NCI-H82 (cell line): ENCODE data around the gene MGST3.
"Not testable (repeated sequence)": the region's sequence is repeated elsewhere in the genome, so short reads cannot be mapped to it uniquely, and the experiment has no call there.

ENCODE experiments used
- DNase-seq: peaks from one replicate; lab custom pipeline; 2025; lab: John Stamatoyannopoulos, UW

The MGST3 gene

DNA sequence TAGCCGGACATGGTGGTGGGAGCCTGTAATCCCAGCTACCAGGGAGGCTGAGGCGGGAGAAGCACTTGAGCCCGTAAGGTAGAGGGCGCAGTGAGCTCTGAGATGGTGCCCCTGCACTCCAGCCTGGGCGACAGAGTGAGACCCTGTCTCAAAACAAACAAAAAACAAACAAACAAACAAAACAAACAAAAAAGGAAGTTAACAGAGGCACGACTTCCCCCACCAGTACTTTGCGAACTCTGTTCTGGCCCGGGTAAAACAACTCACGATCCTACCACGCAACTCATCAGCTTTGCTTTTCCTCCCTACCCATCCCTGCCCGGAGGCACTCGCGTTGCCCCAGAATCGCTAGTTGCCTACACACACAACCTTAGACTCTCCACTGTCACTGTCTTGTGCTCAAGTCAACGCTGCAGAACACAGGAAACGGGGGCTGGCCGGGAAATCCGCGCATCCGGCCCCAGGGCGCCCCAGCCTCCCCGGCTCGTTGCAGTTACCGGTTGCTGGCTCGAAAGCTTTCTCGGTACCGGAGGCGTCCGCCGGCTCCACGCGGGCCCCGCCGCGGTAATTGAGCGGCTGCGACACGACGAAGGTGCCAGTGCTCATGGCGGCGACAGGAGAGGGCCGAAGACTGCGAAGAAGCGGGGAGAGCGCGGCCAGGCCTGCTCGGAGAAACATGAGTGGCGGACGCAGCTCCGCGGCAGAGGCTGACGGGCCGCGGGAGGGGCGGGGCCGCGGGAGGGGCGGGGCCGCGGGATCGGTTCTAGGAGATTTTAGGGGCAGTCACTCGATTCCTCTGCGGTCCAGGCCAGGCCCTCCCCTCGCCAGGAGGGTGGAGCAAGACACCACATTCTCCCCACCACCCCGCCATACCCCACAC is 67.1 kb downstream of the MGST3 start, which contains the start of gene ALDH9A1:
Gene ALDH9A1, minus strand, starts transcription at position 682 of the 880 bp plus-strand sequence. Its CDS starts 4 bp downstream, at position 678.
- peak; percentile 97 for DNase-seq

DNA sequence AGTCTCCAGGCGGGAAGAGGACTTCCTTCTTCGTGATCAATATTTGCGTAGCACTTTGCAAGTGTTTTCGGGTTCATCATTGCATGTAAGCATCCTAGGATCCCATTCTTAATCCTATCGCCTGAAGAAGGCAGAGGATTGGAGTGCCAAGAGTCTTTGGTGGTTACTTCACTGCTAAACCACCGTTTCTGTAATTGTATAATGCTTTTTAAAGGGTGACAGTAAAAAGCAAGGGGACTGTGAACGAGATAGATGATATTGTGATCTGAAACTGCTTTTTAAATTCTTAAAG is 67.7 kb downstream of the MGST3 start:
- no peak for DNase-seq

DNA sequence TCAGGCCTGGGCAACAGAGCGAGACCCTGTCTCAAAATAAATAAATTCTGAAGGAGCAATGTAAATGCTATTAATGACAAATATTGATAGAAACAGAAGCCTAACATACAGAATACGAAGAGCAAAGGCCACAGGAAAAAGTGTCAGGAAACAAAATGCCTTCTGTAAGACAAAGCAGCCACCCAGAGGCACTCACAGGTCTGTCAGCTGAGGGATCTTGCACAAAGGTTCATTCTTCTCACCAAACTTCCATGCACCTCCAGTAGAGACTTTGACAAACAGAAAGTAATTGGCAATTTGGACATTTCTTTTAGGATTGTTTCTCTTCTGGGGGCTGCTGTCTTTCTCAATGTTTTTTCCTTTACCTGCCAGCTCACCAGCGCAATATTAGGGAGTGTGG is 68.5 kb downstream of the MGST3 start:
- no peak for DNase-seq

DNA sequence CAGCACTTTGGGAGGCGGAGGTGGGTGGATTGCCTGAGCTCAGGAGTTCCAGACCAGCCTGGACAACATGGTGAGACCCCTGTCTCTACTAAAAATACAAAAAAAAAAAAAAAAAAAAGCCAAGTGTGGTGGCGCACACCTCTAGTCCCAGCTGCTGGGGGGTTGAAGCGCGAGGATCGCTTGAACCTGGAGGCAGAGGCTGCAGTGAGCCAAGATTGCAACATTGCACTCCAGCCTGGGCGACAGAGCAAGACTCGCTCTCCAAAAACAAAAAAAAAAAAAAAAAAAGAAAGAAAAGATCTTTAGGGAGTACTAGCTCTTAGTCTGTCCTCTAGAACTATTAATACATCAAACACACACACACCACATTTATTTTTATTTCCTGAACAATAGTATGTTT is 70.9 kb downstream of the MGST3 start:
- DNase-seq: not testable (repeated sequence)

DNA sequence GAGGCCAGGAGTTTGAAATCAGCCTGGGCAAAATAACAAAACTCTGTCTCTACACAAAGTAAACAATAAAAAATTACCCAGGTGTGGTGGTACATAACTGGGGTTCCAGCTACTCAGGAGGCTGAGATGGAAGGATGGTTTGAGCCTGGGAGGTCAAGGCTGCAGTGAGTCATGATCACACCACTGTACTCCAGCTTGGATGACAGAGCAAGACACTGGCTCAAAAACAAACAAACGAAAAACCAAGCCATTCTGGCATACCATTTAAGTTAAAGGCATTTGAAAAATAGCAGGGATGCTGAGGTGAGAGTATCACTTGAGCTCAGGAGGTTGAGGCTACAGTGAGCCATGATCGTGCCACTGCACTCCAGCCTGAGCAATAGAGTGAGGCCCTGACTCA is 72.6 kb downstream of the MGST3 start:
- no peak for DNase-seq
